ENCODE results near the gene MRPL21.

- TF ChIP-seq POLR2AphosphoS5 (IDR thresholded peaks at IDR 0.05) (no peak), CTCF (IDR thresholded peaks at IDR 0.05) (no peak)
These were observed 8.6 kb upstream of the MRPL21 start for GRCh38 chr11:68912254-68912653.

Data from prostate gland (tissue), 2 donors.